MM.1S (cell line): ENCODE data around the gene ATF1.

ENCODE experiments used
- DNase-seq: peaks from one replicate; pipeline ENCODE4 v3.0.0-alpha.2; 2015
- H2AFZ ChIP-seq: fragments of 300-600 bp; sonication (generic); 2 replicates; pipeline ENCODE4 v1.6.0; 2016; ENCODE audit warnings: antibody characterized with exemption, low read length
- H3F3A ChIP-seq: fragments of 300-600 bp; sonication (generic); 2 replicates; pipeline ENCODE4 v1.6.1; 2016; ENCODE audit warnings: mild to moderate bottlenecking, antibody characterized with exemption, low read length, moderate library complexity, mixed read lengths; ENCODE audit not compliant: insufficient read depth
- H3K27ac ChIP-seq: fragments of 300-600 bp; sonication (generic); 2 replicates; pipeline ENCODE4 v1.5.1; 2016; ENCODE audit warnings: mild to moderate bottlenecking, low read length
- H3K27me3 ChIP-seq: fragments of 300-600 bp; sonication (generic); replicated peaks from 2 replicates; pipeline ENCODE4 v1.6.0; 2016; ENCODE audit warnings: low read length; ENCODE audit not compliant: insufficient read depth
- H3K36me3 ChIP-seq: fragments of 300-600 bp; sonication (generic); replicated peaks from 2 replicates; pipeline ENCODE4 v1.6.1; 2016; ENCODE audit warnings: mild to moderate bottlenecking, low read length, mixed read lengths; ENCODE audit not compliant: insufficient read depth
- H3K4me1 ChIP-seq: fragments of 300-600 bp; sonication (generic); 2 replicates; pipeline ENCODE4 v1.6.1; 2016; ENCODE audit warnings: low read length, mixed read lengths
- H3K4me2 ChIP-seq: fragments of 300-600 bp; sonication (generic); 2 replicates; pipeline ENCODE4 v1.6.0; 2016; ENCODE audit warnings: low read depth, low read length
- H3K4me3 ChIP-seq: fragments of 300-600 bp; sonication (generic); 2 replicates; pipeline ENCODE4 v1.5.1; 2016; ENCODE audit warnings: low read length, mixed read lengths
- H3K79me2 ChIP-seq: fragments of 300-600 bp; sonication (generic); 2 replicates; pipeline ENCODE4 v1.6.1; 2016; ENCODE audit warnings: mixed run types, low read length, mixed read lengths
- H3K9ac ChIP-seq: fragments of 300-600 bp; sonication (generic); 2 replicates; pipeline ENCODE4 v1.6.1; 2016; ENCODE audit warnings: low read length, mixed read lengths
- H3K9me2 ChIP-seq: fragments of 300-600 bp; sonication (generic); replicated peaks from 2 replicates; pipeline ENCODE4 v1.6.1; 2016; ENCODE audit warnings: mild to moderate bottlenecking, low read length, mixed read lengths; ENCODE audit not compliant: insufficient read depth
- H3K9me3 ChIP-seq: fragments of 300-600 bp; sonication (generic); replicated peaks from 2 replicates; pipeline ENCODE4 v1.6.1; 2016; ENCODE audit warnings: mild to moderate bottlenecking, low read length, mixed read lengths; ENCODE audit not compliant: insufficient read depth
- H4K20me1 ChIP-seq: fragments of 300-600 bp; sonication (generic); 2 replicates; pipeline ENCODE4 v1.6.1; 2016; ENCODE audit warnings: mild to moderate bottlenecking, low read length, moderate library complexity, mixed read lengths; ENCODE audit not compliant: insufficient read depth
- CTCF ChIP-seq: fragments of 300-600 bp; sonication (generic); IDR thresholded peaks from 2 replicates; pipeline ENCODE4 v1.5.1; 2016; ENCODE audit warnings: antibody characterized with exemption, low read length, mixed read lengths
- EZH2 ChIP-seq: fragments of 300-600 bp; sonication (generic); optimal IDR thresholded peaks from 2 replicates; pipeline ENCODE3; 2017; ENCODE audit warnings: low read depth, mild to moderate bottlenecking, antibody characterized with exemption, low read length, mixed read lengths
- EZH2phosphoT487 ChIP-seq: fragments of 300-600 bp; sonication (generic); IDR thresholded peaks from 2 replicates; pipeline ENCODE4 v1.6.1; 2018; ENCODE audit warnings: antibody characterized with exemption, low read length

ATF1 gene

GRCh38 chr12:50839042-50839441 lies 75.1 kb downstream of the ATF1 start:
- no peaks in the 10 kb centered on the region for H3K36me3 ChIP-seq
- no peak overlapping the region for H3K9ac ChIP-seq
- no peak for TF ChIP-seq EZH2
- no peak for TF ChIP-seq EZH2phosphoT487
- no peak for TF ChIP-seq CTCF
- no peak for DNase-seq
- H3K27ac ChIP-seq, result no peak overlapping the region
- no peak overlapping the region for H3K4me3 ChIP-seq
- H4K20me1 ChIP-seq, result no peaks in the 10 kb centered on the region
- no peaks in the 10 kb centered on the region for H3K79me2 ChIP-seq
- no peaks in the 10 kb centered on the region for H3K4me1 ChIP-seq
- H3K27me3 ChIP-seq, result no peaks in the 10 kb centered on the region
- no peaks in the 10 kb centered on the region for H3F3A ChIP-seq
- no peak overlapping the region for H2AFZ ChIP-seq
- no peaks in the 10 kb centered on the region for H3K9me3 ChIP-seq
- no peaks in the 10 kb centered on the region for H3K9me2 ChIP-seq
- no peak overlapping the region for H3K4me2 ChIP-seq

GRCh38 chr12:50840809-50841487 lies 77.0 kb downstream of the ATF1 start:
- no peaks in the 10 kb centered on the region for H3K9me2 ChIP-seq
- H3K9ac ChIP-seq, result no peak overlapping the region
- no peaks in the 10 kb centered on the region for H3K27me3 ChIP-seq
- H3K4me1 ChIP-seq, result no peaks in the 10 kb centered on the region
- H3K79me2 ChIP-seq, result no peaks in the 10 kb centered on the region
- H3F3A ChIP-seq, result no peaks in the 10 kb centered on the region
- no peak overlapping the region for H3K4me3 ChIP-seq
- no peaks in the 10 kb centered on the region for H3K9me3 ChIP-seq
- DNase-seq, result no peak
- H3K4me2 ChIP-seq, result no peak overlapping the region
- no peak overlapping the region for H2AFZ ChIP-seq
- no peaks in the 10 kb centered on the region for H3K36me3 ChIP-seq
- TF ChIP-seq EZH2phosphoT487 (no peak), CTCF (no peak), EZH2 (no peak)
- H4K20me1 ChIP-seq, result no peaks in the 10 kb centered on the region
- H3K27ac ChIP-seq, result no peak overlapping the region

- Histone ChIP-seq H3K4me3 (no peak overlapping the region), H3K36me3 (no peaks in the 10 kb centered on the region), H3K4me2 (no peak overlapping the region), H3K4me1 (no peaks in the 10 kb centered on the region), H3K9me2 (no peaks in the 10 kb centered on the region), H3K9ac (no peak overlapping the region), H3K27me3 (no peaks in the 10 kb centered on the region), H3K27ac (no peak overlapping the region), H4K20me1 (no peaks in the 10 kb centered on the region), H3K79me2 (no peaks in the 10 kb centered on the region), H3K9me3 (no peaks in the 10 kb centered on the region), H3F3A (no peaks in the 10 kb centered on the region), H2AFZ (no peak overlapping the region)
- DNase-seq, result no peak
- TF ChIP-seq EZH2phosphoT487 (no peak), EZH2 (no peak), CTCF (no peak)
Measured at GRCh38 chr12:50841716-50842531, 78.0 kb downstream of the ATF1 start.
